ENCODE data around the gene BPIFA3.

- TF ChIP-seq CTCF (IDR thresholded peaks at IDR 0.05) (no peak), POLR2A (IDR thresholded peaks at IDR 0.05) (no peak)
Measured at GRCh38 chr20:33210371-33210770, 6.8 kb upstream of the BPIFA3 start.
